ENCODE data around the gene S100A14. TPM values are rescaled to one million over a fixed set of nuclear protein-coding genes. Genes with fewer than 3 reads are reported as not detected.
"Not testable (repeated sequence)": the region's sequence is repeated elsewhere in the genome, so short reads cannot be mapped to it uniquely, and the experiment has no call there.

Gene S100A14
- not detected in 2 replicates for total RNA-seq
- 0.13 TPM for polyA plus RNA-seq (2012)

GRCh38 chr1:153616144-153616916 is at the start of gene S100A14:
Gene S100A14, minus strand, starts transcription at chr1:153616325. Its CDS starts 467 bp downstream, at chr1:153615858.
- peak; percentile 37 for DNase-seq (ENCODE audit: low read depth)

GRCh38 chr1:153663211-153663610 is 47.1 kb upstream of the S100A14 start:
- DNase-seq (ENCODE audit: low read depth), result no peak

- no peak for DNase-seq (ENCODE audit: low read depth)
These were observed 46.1 kb upstream of the S100A14 start for GRCh38 chr1:153662269-153662668.

DNA sequence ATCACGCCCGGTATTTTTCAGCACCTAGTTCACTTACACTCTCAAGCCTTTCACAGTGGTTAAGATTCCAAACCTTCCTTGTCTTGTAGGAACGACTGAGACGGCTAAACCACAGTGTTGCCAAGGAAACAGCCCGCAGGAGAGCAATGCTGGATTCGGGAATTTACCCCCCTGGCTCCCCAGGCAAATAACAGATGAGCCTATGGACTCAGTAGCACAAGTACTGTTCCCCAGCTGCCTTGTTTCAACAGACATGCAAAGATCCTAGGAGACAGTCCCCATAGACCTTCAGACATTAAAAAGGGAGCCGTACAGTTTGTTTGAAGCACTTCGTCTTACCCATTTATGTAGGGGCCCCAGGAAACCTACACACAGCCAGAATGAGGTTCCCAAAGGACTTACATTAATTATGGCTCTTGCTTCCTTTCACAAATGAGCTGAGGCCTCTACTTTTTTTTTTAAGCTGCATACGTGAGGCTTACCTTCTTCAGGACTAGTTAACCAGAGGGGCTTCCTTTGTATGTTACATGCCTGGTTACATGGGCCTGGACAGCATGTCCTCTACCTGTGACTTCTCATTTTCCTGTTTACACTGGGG is 45.1 kb upstream of the S100A14 start:
- no peak for DNase-seq (ENCODE audit: low read depth)

DNA sequence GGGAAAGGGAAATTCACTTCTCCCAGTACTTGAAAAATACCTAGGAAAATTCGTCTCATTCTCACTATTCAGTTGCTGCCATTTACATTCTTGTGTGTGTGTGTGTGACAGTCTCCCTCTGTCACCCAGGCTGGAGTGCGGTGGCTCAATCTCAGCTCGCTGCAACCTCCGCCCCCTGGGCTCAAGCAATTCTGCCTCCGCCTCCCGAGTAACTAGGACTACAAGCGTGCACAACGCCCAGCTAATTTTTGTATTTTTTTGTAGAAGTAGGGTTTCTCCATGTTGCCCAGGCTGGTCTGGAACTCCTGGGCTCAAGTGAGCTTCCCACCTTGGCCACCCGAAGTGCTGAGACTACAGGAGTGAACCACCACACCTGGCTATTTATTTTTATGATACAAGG is 43.5 kb upstream of the S100A14 start:
- no peak for DNase-seq (ENCODE audit: low read depth)

DNA sequence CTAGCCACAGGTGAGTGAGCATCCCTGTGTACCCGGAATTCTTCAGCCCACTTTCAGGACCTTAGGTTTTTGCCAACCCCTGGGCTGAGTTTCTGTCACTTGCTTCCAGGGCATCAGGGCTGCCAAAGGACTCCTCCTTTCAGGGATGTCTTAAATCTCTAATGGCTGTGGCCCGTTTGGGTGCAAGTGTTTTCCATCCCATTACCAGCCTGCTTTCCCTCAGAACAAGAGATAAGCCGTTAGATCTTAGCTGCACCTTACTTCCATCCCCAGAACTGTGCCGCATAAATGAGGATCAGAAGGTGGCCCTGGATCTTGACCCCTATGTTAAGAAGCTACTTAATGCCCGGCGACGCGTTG is 43.0 kb upstream of the S100A14 start:
- no peak for DNase-seq (ENCODE audit: low read depth)

DNA sequence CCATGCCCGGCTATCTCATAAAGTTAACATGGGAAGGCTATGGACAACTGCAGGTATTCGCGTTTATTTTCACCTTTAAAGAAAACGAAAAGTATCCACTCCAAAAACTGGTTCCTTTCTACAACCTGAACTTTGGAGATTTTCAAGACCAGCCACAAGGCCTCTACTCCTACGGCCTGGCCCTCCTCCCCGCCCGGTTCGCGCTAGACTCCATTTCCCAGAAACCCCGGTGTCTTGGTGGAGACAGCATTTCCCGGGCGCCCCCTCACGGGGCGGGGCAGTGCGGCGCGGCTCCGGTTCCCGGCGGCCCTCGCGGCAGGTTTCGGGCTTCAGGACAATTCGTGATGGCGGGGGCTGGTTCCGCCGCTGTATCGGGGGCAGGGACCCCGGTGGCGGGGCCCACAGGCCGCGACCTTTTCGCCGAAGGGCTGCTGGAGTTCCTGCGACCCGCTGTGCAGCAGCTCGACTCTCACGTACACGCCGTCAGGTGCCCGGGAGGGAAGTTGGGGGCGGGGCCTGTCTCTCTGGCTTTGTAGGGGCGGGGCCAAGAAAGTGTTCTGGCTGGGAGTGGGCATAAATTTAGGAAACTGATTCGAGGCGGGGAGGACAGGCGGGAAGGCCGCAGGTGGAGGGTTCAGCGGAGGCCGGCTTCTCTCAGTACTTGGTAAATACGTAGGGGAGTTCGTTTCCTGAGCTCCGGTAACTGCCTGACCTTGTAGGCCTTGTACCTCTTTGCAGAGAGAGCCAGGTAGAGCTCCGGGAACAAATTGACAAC is 42.5 kb upstream of the S100A14 start, which contains the start of gene SNAPIN:
SNAPIN (plus strand) TSS at position 304 of the 775 bp plus-strand sequence; CDS start at position 345, 41 bp downstream.
- DNase-seq (ENCODE audit: low read depth), result peak; percentile 93

DNA sequence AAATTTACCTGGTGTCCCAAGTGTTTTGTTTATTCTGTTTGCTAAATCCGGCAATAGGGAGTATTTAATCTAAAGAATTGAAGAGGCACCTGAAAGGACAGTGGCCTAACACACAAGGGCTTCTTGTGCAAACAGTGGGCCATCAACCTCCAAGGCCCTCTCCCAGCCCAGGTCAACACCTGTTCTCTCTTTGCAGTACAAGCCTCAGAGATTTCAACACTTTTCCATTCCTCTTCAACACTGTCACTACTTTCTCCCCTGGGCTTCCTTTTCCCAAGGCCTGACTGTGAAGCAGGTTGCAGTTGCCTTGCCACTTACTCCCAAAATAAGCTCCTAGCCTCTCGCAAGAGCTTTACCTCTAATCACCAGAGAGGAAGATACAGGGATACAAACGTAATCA is 39.2 kb upstream of the S100A14 start:
- no peak for DNase-seq (ENCODE audit: low read depth)

- no peak for DNase-seq (ENCODE audit: low read depth)
These were observed 36.8 kb upstream of the S100A14 start for GRCh38 chr1:153652805-153653500.

DNA sequence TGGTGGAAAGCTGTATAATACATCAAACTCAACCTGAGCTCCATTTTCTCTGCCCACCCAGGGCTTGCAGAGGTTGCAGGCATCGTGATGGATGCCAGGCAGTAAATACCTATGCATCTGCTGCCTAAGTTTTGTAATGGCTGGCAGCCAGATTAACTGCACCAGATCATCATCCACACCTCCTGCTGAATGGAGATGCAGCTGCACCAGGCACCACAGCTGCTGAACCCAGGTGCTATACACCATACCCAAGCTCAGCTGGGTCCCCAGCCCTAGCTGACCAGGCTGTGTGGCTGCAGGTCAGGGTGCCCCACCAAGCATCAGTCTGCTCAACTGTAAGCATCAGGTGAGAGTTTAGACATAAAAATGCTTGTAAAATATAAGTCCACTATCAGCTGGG is 35.6 kb upstream of the S100A14 start:
- DNase-seq (ENCODE audit: low read depth), result no peak

DNA sequence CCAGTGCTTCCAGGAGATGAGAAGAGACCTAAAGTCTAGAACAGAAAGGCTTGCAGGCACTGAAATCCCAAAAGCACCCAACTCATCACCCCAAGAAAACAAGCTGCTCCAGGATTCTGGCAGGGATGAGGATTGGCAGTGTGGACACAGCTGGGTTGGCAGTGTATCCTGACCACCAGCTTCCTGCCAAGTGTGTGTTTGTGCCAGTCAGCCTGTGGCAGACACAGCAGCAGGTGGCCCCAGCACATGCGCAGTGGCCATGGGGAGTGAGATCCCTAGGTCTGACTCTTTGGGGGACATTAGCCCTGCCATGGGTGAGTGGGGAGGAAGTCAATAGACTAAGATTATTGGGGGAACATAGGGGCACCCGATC is 33.7 kb upstream of the S100A14 start:
- DNase-seq (ENCODE audit: low read depth), result peak; percentile 95

- DNase-seq (ENCODE audit: low read depth), result no peak
These were observed 33.2 kb upstream of the S100A14 start for GRCh38 chr1:153649137-153649862.

DNA sequence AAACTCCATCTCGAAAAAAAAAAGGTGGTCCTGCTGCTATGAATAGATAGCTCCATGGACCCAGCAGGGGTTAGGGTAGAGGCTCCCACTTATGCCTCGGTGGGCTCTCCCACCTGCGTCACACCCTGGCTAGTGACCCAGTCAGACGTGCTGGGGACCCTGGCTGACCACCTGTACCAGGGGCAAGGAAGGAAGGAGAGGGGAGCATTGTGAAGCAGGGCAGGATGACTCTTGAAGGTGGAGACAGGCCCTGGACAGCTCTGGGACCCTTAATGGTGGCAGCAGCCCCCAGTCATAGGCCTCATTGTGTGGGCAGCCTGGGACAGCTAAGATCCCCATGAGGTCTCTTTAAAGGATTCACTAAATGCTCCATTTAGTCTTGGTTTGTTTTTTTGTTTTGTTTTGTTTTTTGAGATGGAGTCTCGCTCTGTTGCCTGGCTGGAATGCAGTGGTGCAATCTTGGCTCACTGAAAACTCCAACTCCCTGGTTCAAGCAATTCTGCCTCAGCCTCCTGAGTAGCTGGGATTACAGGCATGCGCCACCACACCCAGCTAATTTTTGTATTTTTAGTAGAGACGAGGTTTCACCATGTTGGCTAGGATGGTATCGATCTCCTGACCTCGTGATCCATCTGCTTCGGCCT is 32.0 kb upstream of the S100A14 start:
- DNase-seq (ENCODE audit: low read depth), result no peak

GRCh38 chr1:153647346-153647714 is 31.2 kb upstream of the S100A14 start:
- no peak for DNase-seq (ENCODE audit: low read depth)

DNA sequence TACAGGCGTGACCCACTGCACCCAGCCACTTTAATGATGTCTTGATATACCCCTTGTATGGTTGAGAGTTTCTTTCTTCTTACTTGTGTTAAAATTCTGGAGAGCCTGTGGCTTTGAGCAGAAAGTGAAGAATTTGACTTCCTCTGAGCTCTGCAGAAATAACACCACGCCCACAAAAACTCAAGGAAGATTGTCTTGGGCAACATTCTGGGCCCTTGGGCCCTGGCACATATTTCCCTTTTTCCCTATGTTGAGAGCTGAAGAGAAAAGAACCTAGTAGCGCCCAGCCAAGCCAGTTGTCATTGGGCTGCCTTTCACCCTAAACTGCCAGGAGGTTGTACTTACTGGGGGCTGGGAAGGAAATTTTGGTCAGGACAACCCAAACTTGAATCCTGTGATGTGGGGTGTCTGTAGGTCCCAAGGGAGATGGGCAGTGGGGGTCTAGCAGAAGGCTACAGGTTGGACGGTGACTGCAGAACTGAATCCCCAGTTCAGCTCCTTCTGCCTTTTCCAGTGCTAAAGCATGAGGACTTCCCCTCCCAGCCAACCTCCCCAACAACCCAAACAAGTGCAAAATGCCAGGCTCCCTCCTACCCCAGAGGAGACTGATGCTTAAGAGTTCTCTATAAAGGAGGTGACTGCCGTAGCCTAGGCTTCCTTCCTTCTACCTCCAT is 30.7 kb upstream of the S100A14 start:
- DNase-seq (ENCODE audit: low read depth), result no peak

GRCh38 chr1:153643816-153644215 is 27.7 kb upstream of the S100A14 start:
- DNase-seq (ENCODE audit: low read depth), result no peak

- DNase-seq (ENCODE audit: low read depth), result no peak
These were observed 27.0 kb upstream of the S100A14 start for GRCh38 chr1:153643100-153643499.

- no peak for DNase-seq (ENCODE audit: low read depth)
These were observed 26.0 kb upstream of the S100A14 start for GRCh38 chr1:153642161-153642560.

- DNase-seq (ENCODE audit: low read depth), result no peak
These were observed 24.7 kb upstream of the S100A14 start for GRCh38 chr1:153640861-153641260.

GRCh38 chr1:153640213-153640612 is 24.1 kb upstream of the S100A14 start:
- not testable (repeated sequence) for DNase-seq (ENCODE audit: low read depth)

Measured in myocyte (in vitro differentiated cells).